Endometrial microvascular endothelial cells (primary cell): ENCODE data around the gene MRGPRF. TPM values are rescaled to one million over a fixed set of nuclear protein-coding genes. Genes with fewer than 3 reads are reported as not detected.

Source experiments
- in situ Hi-C: cut with HindIII; loops from 2 replicates; pipeline ENCODE4 v1.10.0; 2017; ENCODE audit warnings: low sequenced_read_pairs, low pct_unique_long_range_greater_than_20kb; ENCODE audit errors: inconsistent ontology term
- total RNA-seq: library from RNA; depleted of rRNA; stranded (reverse); fragments of >200 nt; gene quantifications from one replicate; pipeline ENCODE4 v1.2.3, GENCODE V29; 2015; ENCODE audit errors: inconsistent ontology term

MRGPRF gene
- total RNA-seq, 1 donor from 2014 or later, result not detected

- in situ Hi-C loops, result no loop called here
These were observed 38.6 kb upstream of the MRGPRF start for GRCh38 chr11:69051381-69052342.

DNA sequence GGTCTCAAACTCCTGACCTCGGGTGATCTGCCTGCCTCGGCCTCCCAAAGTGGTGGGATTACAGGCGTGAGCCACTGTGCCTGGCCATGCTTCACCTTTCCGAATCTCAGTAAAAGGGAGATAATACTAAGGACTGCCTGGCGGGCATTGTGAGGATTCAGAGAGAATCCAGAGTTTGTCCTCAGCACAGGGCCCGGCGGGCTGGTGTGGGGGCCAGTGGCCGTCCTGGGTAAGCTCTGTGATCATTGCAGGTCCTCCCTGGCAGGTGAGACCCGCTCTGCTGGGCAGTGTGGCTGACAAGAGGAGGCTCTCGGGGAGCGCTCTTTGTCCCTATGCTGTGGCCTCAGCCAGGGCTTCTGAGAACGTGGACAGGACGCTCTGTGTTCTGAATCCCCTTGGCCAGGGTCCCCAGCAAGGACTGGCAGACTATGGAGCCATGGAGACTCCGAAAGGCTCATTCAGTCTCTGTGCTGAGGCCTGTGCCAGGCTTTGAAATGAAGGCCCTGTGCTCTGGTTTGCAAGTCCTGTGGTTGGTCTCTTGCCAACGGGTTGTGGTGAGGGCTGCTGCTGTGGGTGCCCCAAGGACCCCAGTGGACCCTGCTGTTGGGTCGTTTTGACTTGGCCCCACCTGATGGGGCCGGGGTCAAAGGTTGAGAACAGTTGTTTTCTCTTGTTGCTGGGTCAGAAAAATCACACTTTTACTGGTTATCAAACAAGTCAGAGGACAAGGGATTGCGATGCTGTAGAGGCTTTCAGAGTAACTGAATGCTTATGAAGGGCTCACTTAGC, 37.7 kb upstream of the MRGPRF start:
- in situ Hi-C loops, result no loop called here

DNA sequence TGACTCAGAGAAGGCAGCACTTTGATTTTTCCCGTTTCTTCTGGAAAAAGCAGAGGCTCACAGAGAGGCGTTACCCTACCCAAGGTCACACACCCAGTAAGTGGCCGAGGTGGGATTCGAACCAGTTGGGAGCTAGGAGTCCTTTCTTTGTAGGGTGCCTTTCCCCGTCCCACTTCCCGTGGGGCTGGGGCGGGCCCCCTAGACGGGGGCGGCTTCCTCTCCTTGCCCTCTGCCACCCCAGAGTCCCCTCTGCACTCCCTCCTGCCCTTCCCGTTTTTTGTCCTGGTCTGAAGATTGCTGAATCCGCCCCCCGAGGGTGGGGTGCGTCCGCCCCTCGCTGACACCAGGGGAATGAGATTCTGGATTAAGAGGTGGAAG, 36.4 kb upstream of the MRGPRF start:
- in situ Hi-C loops, result no loop called here

- in situ Hi-C loops, result no loop called here
These were observed 35.8 kb upstream of the MRGPRF start, which contains the start of gene TPCN2 for GRCh38 chr11:69048694-69049489. Gene TPCN2 (plus strand): TSS chr11:69048932. CDS start chr11:69048998, 66 bp downstream.

GRCh38 chr11:69048031-69048693, 35.1 kb upstream of the MRGPRF start:
- in situ Hi-C loops, result no loop called here

DNA sequence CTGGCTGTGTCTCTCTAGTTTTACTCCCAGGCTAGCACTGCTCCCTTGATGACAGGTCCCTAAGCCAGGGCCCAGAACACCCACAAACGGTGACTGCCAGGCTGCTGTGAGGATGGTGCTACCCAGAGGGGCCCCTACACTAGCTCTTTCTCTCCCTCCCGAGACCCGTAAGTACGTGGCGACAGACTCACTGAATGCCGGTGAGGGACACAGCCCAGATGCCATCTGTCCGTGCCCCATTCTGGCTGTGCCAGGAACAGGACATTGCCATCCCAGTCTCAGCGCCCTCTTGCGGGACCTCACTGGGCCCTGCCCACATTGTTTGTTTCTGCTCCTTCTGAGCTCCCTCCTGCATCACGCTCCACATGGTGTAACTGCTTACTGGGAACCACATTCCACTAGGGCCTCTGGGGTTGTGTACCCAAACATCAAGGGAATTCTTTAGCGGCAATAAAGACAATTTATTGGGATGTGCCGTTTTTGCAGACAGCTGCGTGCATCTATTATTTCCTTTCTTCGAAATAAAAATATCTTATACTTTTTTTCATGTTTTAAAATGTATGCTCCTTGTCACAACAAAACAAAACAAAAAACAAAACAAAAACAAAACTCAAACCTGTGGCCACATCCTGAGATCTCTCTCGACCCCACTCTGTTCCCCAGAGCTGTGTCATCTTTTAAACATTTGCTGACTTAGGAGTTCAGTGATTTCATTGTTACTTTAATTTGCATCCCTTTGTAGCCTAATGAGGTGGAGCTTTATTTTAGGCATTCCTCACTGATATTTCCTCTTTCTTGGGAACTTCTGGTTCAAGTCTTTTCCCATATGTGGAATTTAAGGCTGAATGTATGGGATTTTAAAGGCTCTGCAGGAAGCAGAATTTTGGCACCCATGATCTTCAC, 31.3 kb upstream of the MRGPRF start:
- in situ Hi-C loops, result no loop called here

DNA sequence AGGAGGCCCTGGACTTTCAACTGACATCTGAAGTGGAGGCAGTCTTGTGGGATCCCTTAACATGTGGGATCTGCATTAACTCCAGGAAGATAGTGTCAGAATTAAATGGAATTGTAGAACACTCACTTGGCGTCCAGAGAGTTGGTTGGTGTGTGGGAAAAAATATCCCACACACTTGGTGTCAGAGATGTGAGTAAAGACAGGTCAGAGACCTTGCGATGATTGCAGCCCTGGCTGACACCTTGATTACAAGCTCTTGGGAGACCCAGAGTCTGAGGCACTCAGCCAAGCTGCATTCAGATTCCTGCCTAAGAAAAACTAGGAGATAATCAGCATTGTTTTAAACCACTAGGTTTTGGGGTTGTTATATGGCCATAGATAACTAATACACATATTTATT, 28.5 kb upstream of the MRGPRF start:
- in situ Hi-C loops, result no loop called here

DNA sequence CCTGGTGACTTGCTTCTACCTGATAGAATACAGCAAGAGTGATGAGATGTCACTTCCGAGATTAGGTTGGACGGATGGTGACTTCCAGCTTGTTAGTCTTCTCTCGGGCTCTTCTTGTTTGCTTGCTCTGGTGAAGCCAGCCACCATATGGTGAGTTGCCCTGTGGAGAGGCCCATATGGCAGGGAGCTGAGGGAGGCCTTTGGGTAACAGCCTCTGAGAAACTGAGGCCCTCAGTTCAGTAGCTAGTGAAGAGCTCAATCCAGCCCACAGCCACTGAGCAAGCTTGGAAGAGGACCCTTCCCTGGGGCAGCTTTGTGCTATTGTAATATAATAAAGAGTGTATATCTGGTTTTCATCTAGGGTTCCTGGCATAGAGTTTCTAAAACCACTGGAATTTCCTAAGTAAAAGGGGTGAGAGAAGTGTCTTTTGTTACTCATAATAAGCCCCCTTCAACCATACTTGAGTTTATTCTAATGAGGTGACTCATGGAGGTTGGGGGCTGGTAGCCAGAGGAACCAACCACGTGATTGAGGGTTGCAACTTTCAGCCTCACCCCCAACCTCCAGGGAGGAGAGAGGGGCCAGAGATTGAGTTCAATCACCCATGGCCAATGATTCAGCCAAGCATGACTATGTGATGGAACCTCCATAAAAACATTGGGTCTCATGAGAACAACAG, 27.7 kb upstream of the MRGPRF start:
- in situ Hi-C loops, result no loop called here

DNA sequence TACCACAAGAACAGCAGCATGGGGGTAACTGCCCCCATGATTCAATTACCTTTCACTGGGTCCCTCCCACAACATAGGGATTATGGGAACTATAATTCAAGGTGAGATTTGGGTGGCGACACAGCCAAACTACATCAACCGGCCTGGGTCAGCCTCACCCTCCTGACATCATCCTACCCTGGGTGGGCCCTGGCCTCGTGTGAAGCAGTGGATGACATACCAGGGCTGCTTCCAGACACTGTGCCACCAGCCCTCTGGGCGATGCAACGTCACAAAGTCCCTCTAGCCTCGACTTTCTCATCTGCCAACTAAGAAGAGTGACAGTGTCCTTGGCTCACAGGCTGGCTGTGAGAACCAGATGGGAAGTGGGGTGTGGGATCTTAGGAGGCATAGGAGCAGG, 27.0 kb upstream of the MRGPRF start:
- in situ Hi-C loops, result no loop called here

DNA sequence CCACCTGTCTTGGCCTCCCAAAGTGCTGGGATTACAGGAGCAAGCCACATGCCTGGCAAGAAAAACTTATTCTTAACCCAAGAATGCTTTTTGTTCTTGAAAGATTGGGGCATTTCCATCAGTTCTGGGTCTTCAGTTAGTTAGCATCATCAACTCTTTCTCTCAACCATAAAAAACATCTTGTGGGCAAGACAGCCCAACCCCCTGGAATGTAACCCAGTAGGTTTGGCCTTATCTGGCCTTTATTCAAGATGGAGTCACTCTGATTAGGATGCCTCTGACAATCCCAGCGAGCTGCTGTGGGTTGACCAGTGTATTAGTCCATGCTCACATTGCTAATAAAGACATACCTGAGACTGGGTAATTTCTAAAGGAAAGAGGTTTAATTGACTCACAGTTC, 26.5 kb upstream of the MRGPRF start:
- in situ Hi-C loops, result no loop called here

GRCh38 chr11:69037544-69037943, 24.5 kb upstream of the MRGPRF start:
- in situ Hi-C loops, result no loop called here

- in situ Hi-C loops, result no loop called here
These were observed 24.0 kb upstream of the MRGPRF start for GRCh38 chr11:69037074-69037473.

GRCh38 chr11:69035946-69036340, 22.9 kb upstream of the MRGPRF start:
- in situ Hi-C loops, result no loop called here

- in situ Hi-C loops, result no loop called here
These were observed 22.3 kb upstream of the MRGPRF start for GRCh38 chr11:69035150-69035945.

DNA sequence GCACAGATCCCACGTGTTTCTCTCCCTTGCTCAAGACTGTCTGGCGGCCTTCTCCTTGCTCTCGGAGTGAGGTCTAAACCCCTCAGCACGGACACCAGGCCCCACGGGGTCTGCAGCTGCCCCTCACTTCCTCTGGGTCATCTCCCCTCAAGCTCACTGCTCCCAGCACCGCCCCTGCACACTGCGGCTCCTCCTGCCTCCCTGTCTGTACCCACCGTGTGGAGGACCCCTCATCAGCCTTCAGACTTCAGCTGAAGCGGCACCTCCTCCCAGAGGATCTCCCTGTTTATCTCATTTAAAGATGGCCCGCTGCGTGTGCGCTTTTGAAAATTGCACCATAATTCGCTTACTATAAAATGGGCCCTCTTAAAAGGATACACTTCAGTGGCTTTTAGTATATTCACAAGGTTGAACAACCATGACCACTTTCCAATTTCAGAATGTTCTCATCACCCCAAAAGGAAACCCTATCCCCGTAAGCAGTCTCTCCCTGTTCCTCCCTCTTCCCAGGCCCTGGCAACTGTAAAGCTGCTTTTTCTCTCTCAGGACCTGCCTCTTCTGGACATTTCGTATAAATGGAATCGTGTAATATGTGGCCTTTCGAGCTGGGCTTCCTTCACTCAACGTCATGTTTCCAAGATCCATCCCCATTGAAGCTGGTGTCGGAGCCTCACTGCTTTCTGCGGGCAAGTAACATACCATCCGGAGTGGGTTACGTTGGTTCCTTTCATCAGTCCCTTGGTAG, 21.2 kb upstream of the MRGPRF start:
- in situ Hi-C loops, result no loop called here

DNA sequence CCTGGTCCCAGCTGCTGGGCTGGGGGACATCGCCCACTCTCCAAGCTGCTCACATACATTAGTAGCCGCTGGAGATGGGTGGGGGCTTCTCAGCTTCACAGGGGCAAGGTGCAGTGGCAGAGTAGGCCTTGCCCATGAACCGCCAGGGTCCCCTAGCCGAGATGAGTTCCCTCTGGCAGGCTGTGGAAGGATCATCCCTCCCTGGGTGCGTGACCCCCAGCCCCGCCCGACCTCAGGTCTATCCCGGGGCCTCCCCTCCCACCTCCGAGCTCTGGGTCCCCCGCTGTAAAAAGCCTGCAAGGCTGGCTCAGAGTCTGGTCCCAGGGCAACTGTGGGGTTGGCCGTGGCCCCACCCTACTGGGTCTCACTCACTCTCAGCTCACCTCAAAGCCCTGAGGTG, 20.4 kb upstream of the MRGPRF start:
- in situ Hi-C loops, result no loop called here
